GM23338 (cell line): Measurements from ENCODE around the gene TNS1. TPM values are rescaled to one million over a fixed set of nuclear protein-coding genes. Genes with fewer than 3 reads are reported as not detected.
A peak's percentile ranks its signal among the peaks of the same experiment; 100 is the strongest.

Source experiments
- ATAC-seq: fragments of 200-7000 bp; cut with Tn5 transposase; 3 replicates; pipeline ENCODE4 v1.9.1; 2020
- DNase-seq: peaks from one replicate; pipeline ENCODE4 v3.0.0-alpha.2; 2015; ENCODE audit warnings: low spot score
- H2AFZ ChIP-seq: fragments of 200-600 bp; sonication (generic); 2 replicates; pipeline ENCODE4 v1.8.0; 2016; ENCODE audit warnings: antibody characterized with exemption, mild to moderate bottlenecking, moderate library complexity
- H3F3A ChIP-seq: fragments of 200-600 bp; sonication (generic); replicated peaks from 2 replicates; pipeline ENCODE4 v1.8.0; 2017; ENCODE audit warnings: antibody characterized with exemption, mixed run types, low read depth
- H3K27ac ChIP-seq: fragments of 200-600 bp; sonication (generic); 2 replicates; pipeline ENCODE4 v1.6.1; 2016; ENCODE audit warnings: low read depth
- H3K27me3 ChIP-seq: fragments of 200-600 bp; sonication (generic); 2 replicates; pipeline ENCODE4 v1.8.0; 2016; ENCODE audit warnings: mild to moderate bottlenecking, mixed run types, moderate library complexity; ENCODE audit not compliant: insufficient read depth
- H3K36me3 ChIP-seq: fragments of 200-600 bp; sonication (generic); 2 replicates; pipeline ENCODE4 v1.8.0; 2016; ENCODE audit warnings: mild to moderate bottlenecking; ENCODE audit not compliant: insufficient read depth
- H3K4me1 ChIP-seq: fragments of 200-600 bp; sonication (generic); 2 replicates; pipeline ENCODE4 v1.8.0; 2016; ENCODE audit warnings: mild to moderate bottlenecking, moderate library complexity; ENCODE audit not compliant: insufficient read depth
- H3K4me2 ChIP-seq: fragments of 200-600 bp; sonication (generic); 2 replicates; pipeline ENCODE4 v1.7.1; 2017; ENCODE audit warnings: mixed run types
- H3K4me3 ChIP-seq: fragments of 200-600 bp; sonication (generic); 2 replicates; pipeline ENCODE4 v1.6.1; 2016; ENCODE audit warnings: mixed run types
- H3K79me2 ChIP-seq: fragments of 200-600 bp; sonication (generic); replicated peaks from 2 replicates; pipeline ENCODE4 v1.8.0; 2017; ENCODE audit warnings: mild to moderate bottlenecking; ENCODE audit not compliant: insufficient read depth
- H3K9me2 ChIP-seq: fragments of 200-600 bp; sonication (generic); 2 replicates; pipeline ENCODE4 v1.8.0; 2017; ENCODE audit not compliant: insufficient read depth
- H4K20me1 ChIP-seq: fragments of 200-600 bp; sonication (generic); replicated peaks from 2 replicates; pipeline ENCODE4 v1.8.0; 2017; ENCODE audit warnings: mild to moderate bottlenecking; ENCODE audit not compliant: insufficient read depth
- H3K27ac Mint-ChIP-seq: 2 replicates; pipeline ENCODE4 v1.8.0; 2020; ENCODE audit warnings: inconsistent platforms, mild to moderate bottlenecking, moderate library complexity, mixed read lengths
- H3K27me3 Mint-ChIP-seq: 3 replicates; pipeline ENCODE4 v1.8.0; 2022; ENCODE audit warnings: low read depth, mild to moderate bottlenecking, moderate library complexity, mixed read lengths, inconsistent platforms; ENCODE audit not compliant: insufficient read depth, poor library complexity
- H3K36me3 Mint-ChIP-seq: 3 replicates; pipeline ENCODE4 v1.8.0; 2021; ENCODE audit warnings: low read depth, mild to moderate bottlenecking, inconsistent platforms, moderate library complexity, mixed read lengths
- H3K4me1 Mint-ChIP-seq: 3 replicates; pipeline ENCODE4 v1.8.0; 2020; ENCODE audit warnings: mild to moderate bottlenecking, inconsistent platforms, mixed read lengths
- H3K4me3 Mint-ChIP-seq: 3 replicates; pipeline ENCODE4 v1.8.0; 2021; ENCODE audit warnings: moderate library complexity, mild to moderate bottlenecking, inconsistent platforms, mixed read lengths
- H3K9me3 Mint-ChIP-seq: 3 replicates; pipeline ENCODE4 v1.8.0; 2020; ENCODE audit warnings: moderate library complexity, mild to moderate bottlenecking, inconsistent platforms, mixed read lengths
- CTCF ChIP-seq, 2 experiments: fragments of 200-600 bp in 1 of 2; sonication (generic) in 1 of 2; conservative IDR thresholded peaks; 2 replicates each; pipeline versions ENCODE4 v1.5.1 to v1.6.1; 2016 to 2017; ENCODE audit warnings: antibody characterized with exemption in 2 of 2, low read depth in 2 of 2, mild to moderate bottlenecking in 2 of 2, moderate library complexity in 1 of 2
- EZH2phosphoT487 ChIP-seq: fragments of 200-600 bp; sonication (generic); IDR thresholded peaks from one replicate; pipeline ENCODE4 v1.8.1; 2018; ENCODE audit warnings: antibody characterized with exemption; ENCODE audit not compliant: unreplicated experiment
- JUNB ChIP-seq: IDR thresholded peaks from one replicate; pipeline ENCODE4 v1.6.1; 2016; ENCODE audit warnings: antibody characterized with exemption; ENCODE audit not compliant: unreplicated experiment
- NANOG ChIP-seq: IDR thresholded peaks from 2 replicates; pipeline ENCODE4 v1.6.1; 2016; ENCODE audit warnings: antibody characterized with exemption, borderline replicate concordance
- REST ChIP-seq: IDR thresholded peaks from one replicate; pipeline ENCODE4 v1.6.1; 2018; ENCODE audit warnings: antibody characterized with exemption; ENCODE audit not compliant: unreplicated experiment
- STAT1 ChIP-seq: IDR thresholded peaks from one replicate; pipeline ENCODE4 v1.6.1; 2016; ENCODE audit warnings: antibody characterized with exemption; ENCODE audit not compliant: unreplicated experiment
- ZNF114 ChIP-seq: fragments of 250-450 bp; sonication (Bioruptor Pico); IDR thresholded peaks from 2 replicates; pipeline ENCODE4 v1.5.0; 2020; ENCODE audit warnings: mild to moderate bottlenecking, moderate library complexity
- polyA plus RNA-seq: library from polyadenylated mRNA; unstranded; fragments of >200 nt; fragmentation: Nextera tagmentation; extraction: Ambion mirVana; gene quantifications from 2 replicates; pipeline ENCODE4 v1.2.1, GENCODE V29; 2016
- total RNA-seq: library from RNA; depleted of rRNA; stranded (reverse); fragments of >200 nt; shearing (Covaris generic); gene quantifications from 2 replicates; pipeline ENCODE4 v1.2.3, GENCODE V29; 2014
- TF ChIP-seq, protein P1 (sequence below): IDR thresholded peaks from 2 replicates; pipeline ENCODE4 v1.6.1; 2016; ENCODE audit warnings: antibody characterized with exemption

TNS1 gene
- total and polyA plus RNA-seq, 2 experiments from 2014 or later: 2.0 to 7.4 TPM

DNA sequence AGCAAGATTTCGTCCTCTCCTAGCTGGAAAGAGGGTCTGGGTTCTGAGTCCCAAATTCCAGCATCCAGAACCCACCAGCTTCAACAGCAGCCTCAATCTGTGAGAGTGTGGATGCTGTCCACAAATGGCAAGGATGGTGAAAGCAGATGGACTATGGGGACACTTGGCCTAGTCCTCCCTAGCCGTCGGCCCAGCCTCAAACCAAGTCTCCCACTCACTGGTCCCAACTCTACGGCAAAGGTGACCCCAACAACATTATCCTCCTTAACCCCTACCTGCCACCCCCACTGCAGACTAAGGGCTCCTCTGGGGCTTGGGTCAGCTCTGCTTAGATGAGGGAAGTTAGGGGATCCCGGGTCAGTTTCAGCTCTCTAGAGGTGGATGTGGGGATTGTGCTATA, 57.3 kb downstream of the TNS1 start (continued):
- no peak for TF ChIP-seq REST
- no peak for TF ChIP-seq NANOG

DNA sequence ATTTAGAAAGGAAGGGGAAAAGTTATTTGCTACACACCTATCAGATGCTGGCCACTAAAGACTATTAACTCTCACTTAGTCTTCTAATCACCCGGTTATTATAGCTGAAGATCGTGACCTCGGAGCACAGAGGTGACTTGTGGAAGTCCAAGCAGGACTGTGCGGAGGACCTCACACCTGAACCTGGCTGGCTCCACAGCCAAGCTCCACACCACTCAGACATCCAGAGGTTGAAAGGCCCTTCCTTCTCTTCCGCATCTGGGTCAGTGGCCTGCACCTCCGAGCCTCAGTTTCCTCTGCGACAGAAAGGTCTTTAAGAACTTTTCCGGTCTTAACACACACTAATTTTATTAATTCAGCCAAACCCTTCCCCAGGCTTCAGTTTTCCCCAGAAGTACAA, 57.9 kb downstream of the TNS1 start:
- H4K20me1 ChIP-seq: no peaks in the 10 kb centered on the region
- Mint-ChIP-seq H3K4me3 (no peak overlapping the region; the same call in 2 of the 3 replicates), H3K36me3 (no peaks in the 10 kb centered on the region; the same call in 2 of the 3 replicates), H3K4me1 (peaks cover 39% of the 10 kb centered on the region), H3K27me3 (peaks cover 13% of the 10 kb centered on the region), H3K27ac (no peak overlapping the region), H3K9me3 (no peaks in the 10 kb centered on the region)
- H3K27me3 ChIP-seq: no peaks in the 10 kb centered on the region
- H3K4me3 ChIP-seq: no peak overlapping the region
- TF ChIP-seq CTCF (conservative IDR thresholded peaks at IDR 0.05; ENCODE audit: low read depth in 2 of 2): no peak
- TF ChIP-seq JUNB: no peak
- H3K4me1 ChIP-seq: peaks cover 19% of the 10 kb centered on the region; the same call in 1 of the 2 replicates
- H3K27ac ChIP-seq: no peak overlapping the region
- no peak overlapping the region for H2AFZ ChIP-seq
- no peaks in the 10 kb centered on the region for H3F3A ChIP-seq
- no peaks in the 10 kb centered on the region for H3K9me2 ChIP-seq
- H3K4me2 ChIP-seq: no peak overlapping the region
- ATAC-seq (no peak), DNase-seq (no peak)
- H3K79me2 ChIP-seq: no peaks in the 10 kb centered on the region
- H3K36me3 ChIP-seq: no peaks in the 10 kb centered on the region

DNA sequence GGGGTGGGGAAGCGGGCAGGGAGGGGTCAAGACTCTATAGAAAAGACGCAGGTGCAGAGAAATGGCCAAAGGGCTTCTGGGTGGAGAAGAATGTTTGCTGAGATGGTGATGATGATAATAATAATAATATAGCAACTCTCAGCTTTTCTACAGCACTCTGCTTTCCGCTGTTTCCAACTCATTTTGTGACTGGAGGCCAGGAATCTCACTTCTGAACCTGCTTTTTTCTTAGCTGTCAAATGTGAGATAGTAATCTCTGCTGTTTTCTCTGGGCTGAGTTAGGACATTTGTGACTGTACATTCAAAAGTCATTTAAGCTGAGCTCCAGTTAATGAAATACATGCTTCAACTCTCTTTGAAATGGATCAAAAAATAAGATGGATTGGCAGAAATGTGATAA, 58.4 kb downstream of the TNS1 start:
- DNase-seq: no peak
- H3K4me3 Mint-ChIP-seq: no peak overlapping the region; the same call in 2 of the 3 replicates
- H3K9me3 Mint-ChIP-seq: no peaks in the 10 kb centered on the region
- Histone ChIP-seq H2AFZ (peak overlapping the region; percentile 67; the same call in 1 of the 2 replicates), H3K9me2 (no peaks in the 10 kb centered on the region), H3F3A (no peaks in the 10 kb centered on the region), H4K20me1 (no peaks in the 10 kb centered on the region), H3K4me2 (peak overlapping the region; percentile 53; the same call in 1 of the 2 replicates), H3K36me3 (no peaks in the 10 kb centered on the region), H3K27ac (no peak overlapping the region), H3K27me3 (no peaks in the 10 kb centered on the region), H3K4me1 (peaks cover 19% of the 10 kb centered on the region; the same call in 1 of the 2 replicates), H3K4me3 (no peak overlapping the region), H3K79me2 (no peaks in the 10 kb centered on the region)
- peaks cover 39% of the 10 kb centered on the region for H3K4me1 Mint-ChIP-seq
- peaks cover 13% of the 10 kb centered on the region for H3K27me3 Mint-ChIP-seq
- no peak overlapping the region for H3K27ac Mint-ChIP-seq
- ATAC-seq: no peak
- H3K36me3 Mint-ChIP-seq: no peaks in the 10 kb centered on the region; the same call in 2 of the 3 replicates
- TF ChIP-seq JUNB: no peak
- TF ChIP-seq ZNF114 (CRISPR knock-in tag): no peak
- TF ChIP-seq NANOG: no peak
- TF ChIP-seq STAT1: no peak
- TF ChIP-seq, protein P1, sequence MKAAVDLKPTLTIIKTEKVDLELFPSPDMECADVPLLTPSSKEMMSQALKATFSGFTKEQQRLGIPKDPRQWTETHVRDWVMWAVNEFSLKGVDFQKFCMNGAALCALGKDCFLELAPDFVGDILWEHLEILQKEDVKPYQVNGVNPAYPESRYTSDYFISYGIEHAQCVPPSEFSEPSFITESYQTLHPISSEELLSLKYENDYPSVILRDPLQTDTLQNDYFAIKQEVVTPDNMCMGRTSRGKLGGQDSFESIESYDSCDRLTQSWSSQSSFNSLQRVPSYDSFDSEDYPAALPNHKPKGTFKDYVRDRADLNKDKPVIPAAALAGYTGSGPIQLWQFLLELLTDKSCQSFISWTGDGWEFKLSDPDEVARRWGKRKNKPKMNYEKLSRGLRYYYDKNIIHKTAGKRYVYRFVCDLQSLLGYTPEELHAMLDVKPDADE: no peak
- no peak for TF ChIP-seq EZH2phosphoT487
